Colonic mucosa (tissue), 4 donors: ENCODE results near the gene GPM6B. TPM values are rescaled to one million over a fixed set of nuclear protein-coding genes. Genes with fewer than 3 reads are reported as not detected.

Experiments
- DNase-seq: peaks from one replicate; pipeline ENCODE4 v3.0.0-alpha.2; 2020
- H3K27ac ChIP-seq: fragments of 200-600 bp; one replicate; pipeline ENCODE4 v1.8.0; 2021
- H3K27me3 ChIP-seq: fragments of 200-600 bp; one replicate; pipeline ENCODE4 v1.8.0; 2021
- H3K36me3 ChIP-seq: fragments of 200-600 bp; one replicate; pipeline ENCODE4 v1.8.0; 2021
- H3K4me1 ChIP-seq: fragments of 200-600 bp; one replicate; pipeline ENCODE4 v1.8.0; 2021; ENCODE audit warnings: mild to moderate bottlenecking
- H3K4me3 ChIP-seq: fragments of 200-600 bp; one replicate; pipeline ENCODE4 v1.8.0; 2021
- H3K9ac ChIP-seq, 2 donors: one replicate each; pipeline ENCODE4 v1.7.0; 2013; ENCODE audit warnings: control low read depth in 2 of 2, low read depth in 2 of 2, low read length in 2 of 2
- H3K9me3 ChIP-seq: fragments of 200-600 bp; one replicate; pipeline ENCODE4 v1.8.0; 2021
- intact Hi-C: fragments of 100-400 bp; cut with DNase I; formaldehyde crosslinking; loops from one replicate; pipeline ENCODE4 v1.14.1; 2022
- total RNA-seq, 2 donors: library from RNA; stranded (reverse); fragmentation: NEBNext Ultra II Directional in 1 of 2; extraction: Animal tissue kit (Norgen Biotek cat#: 25700) in 1 of 2; gene quantifications; one replicate each; pipeline ENCODE4 v1.2.1, GENCODE V29; 2021
- TF ChIP-seq, protein P1 (sequence below): fragments of 200-600 bp; IDR thresholded peaks from one replicate; pipeline ENCODE4 v1.8.0; 2022; ENCODE audit warnings: antibody characterized with exemption, mild to moderate bottlenecking
- donor health status: healthy.
- donor health status: DM: no; HTN: no; CAD: no.
- donor health status: DM: no; HTN: no; CAD: no.

Gene GPM6B
- total RNA-seq, 2 donors from 2014 or later = 2.7 to 8.6 TPM

GRCh38 chrX:13756381-13756780, 60.5 kb downstream of the GPM6B start:
- Histone ChIP-seq H3K36me3 (no peaks in the 10 kb centered on the region), H3K9ac (no peak overlapping the region), H3K27me3 (no peaks in the 10 kb centered on the region), H3K27ac (no peak overlapping the region), H3K4me1 (no peaks in the 10 kb centered on the region), H3K9me3 (no peaks in the 10 kb centered on the region), H3K4me3 (no peak overlapping the region)
- intact Hi-C loops = loop anchor here (10.0 kb wide), 1 partner anchor 242 kb away; no protein-coding TSS in a partner anchor
- TF ChIP-seq, protein P1, sequence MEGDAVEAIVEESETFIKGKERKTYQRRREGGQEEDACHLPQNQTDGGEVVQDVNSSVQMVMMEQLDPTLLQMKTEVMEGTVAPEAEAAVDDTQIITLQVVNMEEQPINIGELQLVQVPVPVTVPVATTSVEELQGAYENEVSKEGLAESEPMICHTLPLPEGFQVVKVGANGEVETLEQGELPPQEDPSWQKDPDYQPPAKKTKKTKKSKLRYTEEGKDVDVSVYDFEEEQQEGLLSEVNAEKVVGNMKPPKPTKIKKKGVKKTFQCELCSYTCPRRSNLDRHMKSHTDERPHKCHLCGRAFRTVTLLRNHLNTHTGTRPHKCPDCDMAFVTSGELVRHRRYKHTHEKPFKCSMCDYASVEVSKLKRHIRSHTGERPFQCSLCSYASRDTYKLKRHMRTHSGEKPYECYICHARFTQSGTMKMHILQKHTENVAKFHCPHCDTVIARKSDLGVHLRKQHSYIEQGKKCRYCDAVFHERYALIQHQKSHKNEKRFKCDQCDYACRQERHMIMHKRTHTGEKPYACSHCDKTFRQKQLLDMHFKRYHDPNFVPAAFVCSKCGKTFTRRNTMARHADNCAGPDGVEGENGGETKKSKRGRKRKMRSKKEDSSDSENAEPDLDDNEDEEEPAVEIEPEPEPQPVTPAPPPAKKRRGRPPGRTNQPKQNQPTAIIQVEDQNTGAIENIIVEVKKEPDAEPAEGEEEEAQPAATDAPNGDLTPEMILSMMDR = no peak
- DNase-seq = no peak

DNA sequence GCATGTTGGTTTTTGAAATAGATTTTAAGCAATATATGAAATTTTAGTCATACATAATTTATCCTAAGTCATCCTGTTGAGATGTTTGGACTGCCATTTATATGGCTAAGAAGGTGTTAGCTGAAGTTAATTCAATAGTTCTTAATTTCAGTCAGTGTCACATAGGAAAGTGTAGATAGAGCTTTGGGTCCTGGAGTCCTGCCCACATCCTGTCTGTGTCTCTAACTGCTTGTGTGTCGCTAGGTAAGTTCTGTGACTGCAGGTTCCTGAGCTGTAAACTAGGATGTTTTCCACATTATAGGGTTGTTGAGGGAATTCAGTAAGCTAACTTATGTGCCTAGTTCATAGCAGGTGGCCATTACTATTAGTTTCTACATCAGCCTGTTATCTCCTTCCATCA, 61.6 kb downstream of the GPM6B start:
- intact Hi-C loops = loop anchor here (10.0 kb wide), 1 partner anchor 240 kb away; no protein-coding TSS in a partner anchor
- H3K27me3 ChIP-seq = no peaks in the 10 kb centered on the region
- no peaks in the 10 kb centered on the region for H3K9me3 ChIP-seq
- no peak for DNase-seq
- no peak overlapping the region for H3K27ac ChIP-seq
- TF ChIP-seq, protein P1 = no peak
- H3K4me1 ChIP-seq = no peaks in the 10 kb centered on the region
- H3K9ac ChIP-seq = no peak overlapping the region
- no peak overlapping the region for H3K4me3 ChIP-seq
- no peaks in the 10 kb centered on the region for H3K36me3 ChIP-seq

- Histone ChIP-seq H3K9me3 (no peaks in the 10 kb centered on the region), H3K27ac (no peak overlapping the region), H3K36me3 (no peaks in the 10 kb centered on the region), H3K4me3 (no peak overlapping the region), H3K9ac (no peak overlapping the region), H3K27me3 (no peaks in the 10 kb centered on the region), H3K4me1 (no peaks in the 10 kb centered on the region)
- TF ChIP-seq, protein P1 = no peak
- DNase-seq = no peak
- intact Hi-C loops = loop anchor here (5.0 to 10.0 kb wide), 2 partner anchors 240 to 278 kb away; no protein-coding TSS in a partner anchor
These were observed 62.1 kb downstream of the GPM6B start for GRCh38 chrX:13754765-13755164.

DNA sequence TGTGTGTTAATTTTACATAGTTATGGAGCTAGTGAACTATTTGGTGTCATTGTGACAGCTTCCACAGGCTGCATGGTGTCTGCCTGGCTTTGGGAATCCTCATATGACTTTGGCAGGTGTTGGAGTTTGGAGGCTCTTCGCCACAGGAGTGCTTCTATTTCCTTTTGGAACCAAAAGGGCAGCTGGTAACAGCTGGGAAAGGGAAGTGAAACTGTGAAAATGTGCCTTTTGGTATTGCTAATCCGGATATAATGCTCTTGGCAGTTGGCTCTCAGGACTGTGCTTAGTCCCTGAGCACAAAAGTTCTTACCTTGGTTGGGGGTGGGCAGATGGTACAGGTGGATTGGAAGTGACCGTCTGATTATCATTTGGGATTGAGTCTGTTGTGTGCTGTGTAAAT, 64.2 kb downstream of the GPM6B start:
- Histone ChIP-seq H3K4me3 (no peak overlapping the region), H3K9ac (no peak overlapping the region), H3K36me3 (no peaks in the 10 kb centered on the region), H3K27me3 (no peaks in the 10 kb centered on the region), H3K4me1 (no peaks in the 10 kb centered on the region), H3K27ac (no peak overlapping the region), H3K9me3 (no peaks in the 10 kb centered on the region)
- intact Hi-C loops = loop anchor here (5.0 to 10.0 kb wide), 2 partner anchors 238 to 280 kb away; no protein-coding TSS in a partner anchor
- DNase-seq = no peak
- TF ChIP-seq, protein P1 = no peak

DNA sequence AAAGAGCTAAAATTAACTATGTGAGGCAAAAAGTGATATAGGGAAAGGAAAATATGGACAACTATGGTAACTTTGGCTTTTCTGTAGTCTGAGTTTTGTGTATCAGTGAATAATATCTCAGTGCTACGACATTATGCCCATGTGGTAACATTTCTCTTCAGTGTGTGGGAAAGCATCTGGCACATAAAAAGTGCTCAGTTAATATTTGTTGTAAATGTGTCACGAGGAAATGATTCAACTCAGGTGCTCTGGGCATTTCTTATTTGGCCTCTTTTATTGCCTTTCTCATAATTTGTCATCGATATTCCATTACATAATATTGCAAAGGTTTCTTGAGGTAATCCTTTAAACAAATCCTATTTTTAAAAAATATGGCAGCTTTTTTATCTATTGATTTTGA, 64.8 kb downstream of the GPM6B start:
- Histone ChIP-seq H3K27me3 (no peaks in the 10 kb centered on the region), H3K9ac (no peak overlapping the region), H3K4me1 (no peaks in the 10 kb centered on the region), H3K9me3 (no peaks in the 10 kb centered on the region), H3K4me3 (no peak overlapping the region), H3K36me3 (no peaks in the 10 kb centered on the region), H3K27ac (no peak overlapping the region)
- TF ChIP-seq, protein P1 = no peak
- DNase-seq = no peak
- intact Hi-C loops = loop anchor here (5.0 to 10.0 kb wide), 2 partner anchors 237 to 280 kb away; no protein-coding TSS in a partner anchor
